SU-DHL-6 (cell line): ENCODE results near the gene CMKLR1.

ENCODE experiments used
- H2AFZ ChIP-seq: fragments of 200-600 bp; sonication (generic); 2 replicates; pipeline ENCODE4 v1.6.1; 2014; ENCODE audit warnings: low read depth, mild to moderate bottlenecking, moderate library complexity, mixed read lengths, antibody characterized with exemption, low read length; ENCODE audit not compliant: severe bottlenecking
- H3F3A ChIP-seq: fragments of 200-600 bp; shearing (Covaris generic); 2 replicates; pipeline ENCODE4 v1.6.0; 2016; ENCODE audit warnings: antibody characterized with exemption, mild to moderate bottlenecking; ENCODE audit not compliant: insufficient read depth
- H3K27ac ChIP-seq: fragments of 200-600 bp; sonication (generic); 2 replicates; pipeline ENCODE4 v1.5.1; 2016; ENCODE audit warnings: low read depth, mild to moderate bottlenecking, low read length, moderate library complexity, mixed read lengths
- H3K27me3 ChIP-seq: fragments of 200-600 bp; sonication (generic), shearing (Covaris generic); 2 replicates; pipeline ENCODE4 v1.6.0; 2014; ENCODE audit warnings: mild to moderate bottlenecking, low read length
- H3K36me3 ChIP-seq: fragments of 200-600 bp; sonication (generic); 2 replicates; pipeline ENCODE4 v1.6.1; 2014; ENCODE audit warnings: mild to moderate bottlenecking, low read length, mixed read lengths
- H3K4me2 ChIP-seq: fragments of 300-600, 200-600 bp; shearing (Covaris generic), sonication (generic); 2 replicates; pipeline ENCODE4 v1.6.0; 2014; ENCODE audit warnings: low read length, low read depth, mild to moderate bottlenecking; ENCODE audit not compliant: poor library complexity, severe bottlenecking
- H3K4me3 ChIP-seq: fragments of 200-600 bp; sonication (generic); 2 replicates; pipeline ENCODE4 v1.5.1; 2014; ENCODE audit warnings: antibody characterized with exemption, low read length, mild to moderate bottlenecking, mixed read lengths; ENCODE audit not compliant: insufficient read depth, poor library complexity, severe bottlenecking
- H3K79me2 ChIP-seq: fragments of 200-600 bp; sonication (generic); 2 replicates; pipeline ENCODE4 v1.6.1; 2014; ENCODE audit warnings: mild to moderate bottlenecking, low read length, moderate library complexity; ENCODE audit not compliant: insufficient read depth
- H3K9ac ChIP-seq: fragments of 200-600 bp; sonication (generic); 2 replicates; pipeline ENCODE4 v1.7.0; 2014; ENCODE audit warnings: mild to moderate bottlenecking, low read length
- H3K9me2 ChIP-seq: fragments of 200-600 bp; sonication (generic); replicated peaks from 2 replicates; pipeline ENCODE4 v1.6.1; 2014; ENCODE audit warnings: low read length; ENCODE audit not compliant: insufficient read depth
- H3K9me3 ChIP-seq: fragments of 200-600 bp; sonication (generic); 2 replicates; pipeline ENCODE4 v1.6.1; 2014; ENCODE audit warnings: low read length, mixed read lengths; ENCODE audit not compliant: insufficient read depth
- H4K20me1 ChIP-seq: fragments of 200-600 bp; sonication (generic); 2 replicates; pipeline ENCODE4 v1.6.1; 2014; ENCODE audit warnings: low read depth, mild to moderate bottlenecking, antibody characterized with exemption, low read length, moderate library complexity, mixed read lengths
- CTCF ChIP-seq: fragments of 200-600 bp; sonication (generic); IDR thresholded peaks from one replicate; pipeline ENCODE4 v1.5.1; 2017; ENCODE audit warnings: antibody characterized with exemption, mild to moderate bottlenecking, low read length, moderate library complexity; ENCODE audit not compliant: insufficient read depth, poor library complexity, severe bottlenecking
- EZH2phosphoT487 ChIP-seq: fragments of 200-600 bp; sonication (generic), shearing (Covaris generic); conservative IDR thresholded peaks from 2 replicates; pipeline ENCODE4 v1.6.1; 2018; ENCODE audit warnings: mild to moderate bottlenecking, antibody characterized with exemption, low read length, moderate library complexity, mixed read lengths

Gene CMKLR1

GRCh38 chr12:108346727-108347710, 7.9 kb upstream of the CMKLR1 start:
- H3F3A ChIP-seq: no peaks in the 10 kb centered on the region
- H3K9me3 ChIP-seq: no peaks in the 10 kb centered on the region

GRCh38 chr12:108345716-108346633, 6.9 kb upstream of the CMKLR1 start:
- no peaks in the 10 kb centered on the region for H3F3A ChIP-seq
- H3K27ac ChIP-seq: no peak overlapping the region
- H3K27me3 ChIP-seq: no peaks in the 10 kb centered on the region
- TF ChIP-seq EZH2phosphoT487 (no peak), CTCF (no peak)
- H3K4me3 ChIP-seq: no peak overlapping the region
- H4K20me1 ChIP-seq: no peaks in the 10 kb centered on the region
- no peaks in the 10 kb centered on the region for H3K9me3 ChIP-seq
- H3K9ac ChIP-seq: no peak overlapping the region
- no peaks in the 10 kb centered on the region for H3K36me3 ChIP-seq
- no peak overlapping the region for H3K4me2 ChIP-seq
- H3K9me2 ChIP-seq: no peaks in the 10 kb centered on the region
- H3K79me2 ChIP-seq: no peaks in the 10 kb centered on the region
- H2AFZ ChIP-seq: no peak overlapping the region

More at GRCh38 chr12:108346727-108347710, 7.9 kb upstream of the CMKLR1 start:
- Histone ChIP-seq H3K4me2 (no peak overlapping the region), H3K9me2 (no peaks in the 10 kb centered on the region), H4K20me1 (no peaks in the 10 kb centered on the region), H3K27ac (no peak overlapping the region), H3K36me3 (no peaks in the 10 kb centered on the region), H2AFZ (no peak overlapping the region), H3K27me3 (no peaks in the 10 kb centered on the region), H3K79me2 (no peaks in the 10 kb centered on the region), H3K9ac (no peak overlapping the region), H3K4me3 (no peak overlapping the region)
- TF ChIP-seq CTCF: no peak
- TF ChIP-seq EZH2phosphoT487: no peak

- H3K9me3 ChIP-seq: no peaks in the 10 kb centered on the region
- H3K79me2 ChIP-seq: no peaks in the 10 kb centered on the region
- H3K9ac ChIP-seq: no peak overlapping the region
- no peaks in the 10 kb centered on the region for H3K27me3 ChIP-seq
- no peaks in the 10 kb centered on the region for H3F3A ChIP-seq
- H3K4me3 ChIP-seq: no peak overlapping the region
- no peak overlapping the region for H3K27ac ChIP-seq
- no peaks in the 10 kb centered on the region for H3K9me2 ChIP-seq
- no peak overlapping the region for H3K4me2 ChIP-seq
- H2AFZ ChIP-seq: no peak overlapping the region
- no peaks in the 10 kb centered on the region for H3K36me3 ChIP-seq
- no peaks in the 10 kb centered on the region for H4K20me1 ChIP-seq
- no peak for TF ChIP-seq EZH2phosphoT487
- TF ChIP-seq CTCF: no peak
Measured at GRCh38 chr12:108342985-108343384, 3.9 kb upstream of the CMKLR1 start.
